Fibroblast of lung (primary cell): Measurements from ENCODE around the gene DPP4. TPM values are rescaled to one million over a fixed set of nuclear protein-coding genes. Genes with fewer than 3 reads are reported as not detected.

Source experiments
- DNase-seq, 2 donors: peaks; one replicate each; pipeline versions ENCODE4 v3.0.0 to v3.0.0-alpha.2; 2010; ENCODE audit warnings: low read depth in 2 of 2
- H2AFZ ChIP-seq: 2 replicates; pipeline ENCODE4 v1.5.1; 2012; ENCODE audit warnings: low read length, control low read depth, inconsistent platforms
- H3K27ac ChIP-seq: 2 replicates; pipeline ENCODE4 v1.5.1; 2011; ENCODE audit warnings: low read length, control low read depth; ENCODE audit not compliant: insufficient read depth
- H3K27me3 ChIP-seq: 2 replicates; pipeline ENCODE4 v1.5.1; 2011; ENCODE audit warnings: mild to moderate bottlenecking, low read length; ENCODE audit not compliant: control insufficient read depth, insufficient read depth
- H3K36me3 ChIP-seq: 2 replicates; pipeline ENCODE4 v1.5.1; 2011; ENCODE audit warnings: low read length; ENCODE audit not compliant: control insufficient read depth, insufficient read depth
- H3K4me1 ChIP-seq: 2 replicates; pipeline ENCODE4 v1.5.1; 2011; ENCODE audit warnings: low read length; ENCODE audit not compliant: control insufficient read depth, insufficient read depth; ENCODE audit errors: extremely low read depth
- H3K4me2 ChIP-seq: 2 replicates; pipeline ENCODE4 v1.5.1; 2011; ENCODE audit warnings: low read length, control low read depth; ENCODE audit not compliant: insufficient read depth; ENCODE audit errors: extremely low read depth
- H3K4me3 ChIP-seq, 4 experiments: fragments of 200-600 bp in 1 of 4; sonication (generic) in 1 of 4; replicated peaks in 1 of 4; 2 replicates each; pipeline ENCODE4 v1.5.1; 2011 to 2016; ENCODE audit warnings: low read length in 4 of 4, low read depth in 3 of 4, mild to moderate bottlenecking in 3 of 4, control low read depth in 2 of 4, inconsistent platforms in 1 of 4, mixed read lengths in 1 of 4; ENCODE audit not compliant: insufficient read depth in 1 of 4; ENCODE audit errors: control extremely low read depth in 1 of 4
- H3K79me2 ChIP-seq: 2 replicates; pipeline ENCODE4 v1.5.1; 2012; ENCODE audit warnings: mild to moderate bottlenecking, low read length, inconsistent platforms; ENCODE audit not compliant: control insufficient read depth, insufficient read depth
- H3K9ac ChIP-seq: 2 replicates; pipeline ENCODE4 v1.5.1; 2011; ENCODE audit warnings: mild to moderate bottlenecking, low read length, control low read depth; ENCODE audit not compliant: insufficient read depth
- H3K9me3 ChIP-seq: 2 replicates; pipeline ENCODE4 v1.5.1; 2012; ENCODE audit warnings: low read depth, low read length; ENCODE audit not compliant: control insufficient read depth, insufficient read depth
- H4K20me1 ChIP-seq: 2 replicates; pipeline ENCODE4 v1.5.1; 2011; ENCODE audit warnings: low read length; ENCODE audit not compliant: control insufficient read depth, insufficient read depth; ENCODE audit errors: extremely low read depth
- CTCF ChIP-seq, 2 donors: IDR thresholded peaks in 1 of 2; conservative IDR thresholded peaks in 1 of 2; 1 replicate in 1 of 2; 2 replicates in 1 of 2; pipeline ENCODE4 v1.5.1; 2011 to 2012; ENCODE audit warnings: low read length in 2 of 2, control low read depth in 1 of 2, inconsistent platforms in 1 of 2, low read depth in 1 of 2, mild to moderate bottlenecking in 1 of 2
- EZH2 ChIP-seq: IDR thresholded peaks from 2 replicates; pipeline ENCODE4 v1.5.1; 2012; ENCODE audit warnings: low read length, control low read depth, mild to moderate bottlenecking; ENCODE audit errors: missing control alignments
- polyA plus RNA-seq, 2 donors: library from polyadenylated mRNA; depleted of rRNA in 1 of 2; stranded (reverse) in 1 of 2; unstranded in 1 of 2; fragments of >200 nt; gene quantifications; 2 replicates each; pipeline ENCODE4 v1.2.1, GENCODE V29; 2011 to 2012; ENCODE audit warnings: missing spikeins in 1 of 2
- total RNA-seq: library from RNA; depleted of rRNA; stranded (reverse); fragments of >200 nt; gene quantifications from 2 replicates; pipeline ENCODE4 v1.2.1, GENCODE V29; 2014

Gene DPP4
- total and polyA plus RNA-seq, 2 donors (not counting 1 experiment from before 2014, with no cell fraction given): 58.1 to 297 TPM

GRCh38 chr2:162062559-162062958, 11.5 kb downstream of the DPP4 start:
- Histone ChIP-seq H3K4me3 (no peak overlapping the region), H3K9me3 (no peaks in the 10 kb centered on the region), H4K20me1 (no peaks in the 10 kb centered on the region), H3K79me2 (no peaks in the 10 kb centered on the region), H2AFZ (no peak overlapping the region), H3K36me3 (no peaks in the 10 kb centered on the region), H3K27me3 (no peaks in the 10 kb centered on the region), H3K4me1 (no peaks in the 10 kb centered on the region), H3K9ac (no peak overlapping the region), H3K4me2 (no peak overlapping the region), H3K27ac (no peak overlapping the region)
- TF ChIP-seq EZH2 (no peak), CTCF (conservative IDR thresholded peaks at IDR 0.05 in 1 of 2, IDR thresholded peaks at IDR 0.05 in 1 of 2; ENCODE audit: low read depth in 1 of 2, low read length in 2 of 2) (no peak)
- no peak for DNase-seq

GRCh38 chr2:162061021-162061420, 13.0 kb downstream of the DPP4 start:
- no peak for DNase-seq
- H3K4me1 ChIP-seq: no peaks in the 10 kb centered on the region

GRCh38 chr2:162060532-162060931, 13.5 kb downstream of the DPP4 start:
- DNase-seq: no peak
- Histone ChIP-seq H3K79me2 (no peaks in the 10 kb centered on the region), H3K9me3 (no peaks in the 10 kb centered on the region), H3K4me1 (no peaks in the 10 kb centered on the region), H3K9ac (no peak overlapping the region), H3K4me3 (no peak overlapping the region), H3K27me3 (no peaks in the 10 kb centered on the region), H2AFZ (no peak overlapping the region), H3K4me2 (no peak overlapping the region), H3K36me3 (no peaks in the 10 kb centered on the region), H4K20me1 (no peaks in the 10 kb centered on the region), H3K27ac (no peak overlapping the region)
- TF ChIP-seq EZH2 (no peak), CTCF (conservative IDR thresholded peaks at IDR 0.05 in 1 of 2, IDR thresholded peaks at IDR 0.05 in 1 of 2; ENCODE audit: low read depth in 1 of 2, low read length in 2 of 2) (no peak)

More at GRCh38 chr2:162061021-162061420, 13.0 kb downstream of the DPP4 start:
- H3K27me3 ChIP-seq: no peaks in the 10 kb centered on the region
- no peaks in the 10 kb centered on the region for H3K79me2 ChIP-seq
- H3K9ac ChIP-seq: no peak overlapping the region
- H3K27ac ChIP-seq: no peak overlapping the region
- H4K20me1 ChIP-seq: no peaks in the 10 kb centered on the region
- H2AFZ ChIP-seq: no peak overlapping the region
- no peak for TF ChIP-seq EZH2
- TF ChIP-seq CTCF (conservative IDR thresholded peaks at IDR 0.05 in 1 of 2, IDR thresholded peaks at IDR 0.05 in 1 of 2; ENCODE audit: low read depth in 1 of 2, low read length in 2 of 2): no peak
- H3K36me3 ChIP-seq: no peaks in the 10 kb centered on the region
- H3K4me2 ChIP-seq: no peak overlapping the region
- H3K4me3 ChIP-seq: no peak overlapping the region
- H3K9me3 ChIP-seq: no peaks in the 10 kb centered on the region
